SHP77 (cell line): Measurements from ENCODE around the gene HINT2.

Source experiments
- DNase-seq, 2 experiments: peaks; one replicate each; lab custom pipeline; 2025; lab: John Stamatoyannopoulos, UW

Gene HINT2

DNA sequence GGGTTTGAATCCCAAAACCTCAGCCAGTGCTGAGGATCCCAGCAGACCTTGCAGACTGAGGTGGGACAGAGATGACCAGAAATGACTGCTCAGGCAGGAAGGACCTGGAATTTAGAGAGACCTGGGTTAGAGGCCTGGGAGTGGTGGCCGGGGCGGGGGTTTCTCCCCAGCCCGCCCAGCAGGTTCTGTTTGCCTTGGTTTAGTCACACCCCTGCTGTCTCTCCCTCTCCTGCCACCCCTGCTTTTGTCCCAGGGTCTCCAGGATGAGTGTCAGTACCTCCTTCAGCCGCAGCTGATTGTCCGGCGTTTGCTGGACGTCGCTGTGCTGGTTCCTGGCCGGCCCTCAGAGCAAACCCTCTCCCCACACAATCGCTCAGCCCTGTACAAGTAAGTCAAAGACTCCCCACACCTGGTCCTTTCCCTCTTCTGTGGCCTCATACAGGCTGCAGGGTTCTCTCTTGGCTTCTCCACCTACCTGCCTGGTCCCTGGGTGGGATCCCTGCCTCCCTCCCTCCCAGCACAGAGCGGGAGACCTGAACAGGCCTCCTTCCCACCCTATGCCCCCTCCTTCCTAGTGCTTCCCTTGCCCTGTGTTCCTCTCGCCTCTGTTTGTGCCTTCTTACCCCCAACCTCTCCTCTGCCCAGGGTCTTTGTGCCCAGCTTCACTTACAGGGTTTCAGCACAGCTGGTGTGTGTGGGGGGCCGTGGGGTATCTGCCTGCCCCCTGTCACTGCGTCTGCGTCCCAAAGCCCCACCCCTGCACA lies 26.2 kb upstream of the HINT2 start:
- no peak for DNase-seq

DNA sequence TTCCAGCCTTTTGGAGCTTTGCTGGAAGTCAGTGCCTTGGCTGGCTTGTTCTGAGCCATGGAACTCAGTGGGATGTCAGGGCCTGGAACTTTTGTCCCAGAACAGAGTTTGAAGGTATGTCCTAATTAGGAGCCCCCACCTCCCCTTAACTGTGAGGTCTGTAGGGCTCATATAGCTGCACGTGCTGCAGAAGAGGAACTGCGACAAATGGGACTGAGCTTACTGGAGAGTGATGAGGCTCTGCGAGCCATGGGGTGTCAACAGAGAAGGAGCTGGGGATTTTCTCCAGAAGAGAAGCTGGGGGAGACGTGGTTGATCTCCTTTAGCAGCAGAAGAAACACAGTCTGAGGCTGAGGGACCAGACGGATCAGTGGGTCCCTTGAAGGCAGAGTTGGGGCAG lies 25.1 kb upstream of the HINT2 start:
- no peak for DNase-seq

DNA sequence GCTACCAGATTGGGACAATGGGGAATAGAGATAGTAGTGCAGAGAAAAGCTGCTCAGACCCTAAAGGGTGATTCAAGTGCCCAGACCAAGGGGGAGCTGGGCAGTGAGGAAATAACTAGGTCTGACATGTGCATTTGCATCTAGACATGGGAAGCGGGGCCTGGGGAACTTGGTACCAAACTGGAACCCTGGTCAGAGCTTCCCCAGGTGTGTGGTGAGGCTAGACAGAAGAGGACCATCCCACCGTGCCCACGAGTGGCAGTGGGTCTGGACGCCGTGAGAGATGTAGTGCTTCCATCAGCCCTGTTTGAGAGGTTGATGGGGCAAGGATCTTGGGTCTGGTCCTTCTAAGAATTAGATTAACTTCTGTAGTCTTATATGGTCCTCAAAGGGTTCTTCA lies 21.8 kb upstream of the HINT2 start:
- DNase-seq, result no peak

DNA sequence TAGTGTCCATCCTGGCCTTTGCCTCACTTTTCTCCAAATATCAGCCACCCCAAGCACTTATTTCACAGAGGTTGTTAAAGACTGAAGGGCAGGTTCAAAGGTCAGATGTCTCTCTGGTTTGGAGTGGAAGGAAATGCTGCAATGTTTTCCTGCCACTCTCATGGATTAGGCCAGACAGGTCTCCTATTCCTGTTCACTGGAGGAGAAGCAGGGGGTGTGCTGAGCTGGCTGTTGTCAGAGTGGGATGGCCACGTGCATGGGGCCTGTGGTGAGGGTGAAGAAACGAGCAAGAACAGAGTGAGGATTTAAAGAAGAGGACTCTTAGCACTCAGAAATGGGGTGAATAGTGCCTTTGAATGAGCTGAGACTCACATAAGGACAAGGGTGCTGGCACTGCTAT lies 20.9 kb upstream of the HINT2 start:
- DNase-seq, result no peak

DNA sequence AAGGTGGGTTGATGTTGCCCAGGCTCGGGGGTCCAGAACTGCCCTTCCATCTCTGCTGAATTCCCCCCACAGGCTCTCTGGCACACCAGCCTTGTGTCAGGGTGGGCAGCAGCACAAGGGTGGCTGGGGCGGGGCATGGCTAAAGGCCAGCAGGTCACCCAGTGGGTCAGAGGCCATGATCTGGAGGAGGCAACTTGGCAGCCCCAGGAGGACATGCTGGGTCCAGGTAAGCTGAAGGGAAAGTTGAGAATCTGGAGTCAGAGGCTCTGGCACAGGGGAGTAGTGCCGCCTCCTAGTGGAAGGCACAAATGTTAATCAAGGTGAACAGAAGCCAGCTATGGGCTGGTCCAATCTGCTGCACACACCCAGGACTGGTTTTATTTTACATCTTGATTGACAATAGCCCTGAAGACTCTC lies 20.4 kb upstream of the HINT2 start:
- DNase-seq, result no peak

DNA sequence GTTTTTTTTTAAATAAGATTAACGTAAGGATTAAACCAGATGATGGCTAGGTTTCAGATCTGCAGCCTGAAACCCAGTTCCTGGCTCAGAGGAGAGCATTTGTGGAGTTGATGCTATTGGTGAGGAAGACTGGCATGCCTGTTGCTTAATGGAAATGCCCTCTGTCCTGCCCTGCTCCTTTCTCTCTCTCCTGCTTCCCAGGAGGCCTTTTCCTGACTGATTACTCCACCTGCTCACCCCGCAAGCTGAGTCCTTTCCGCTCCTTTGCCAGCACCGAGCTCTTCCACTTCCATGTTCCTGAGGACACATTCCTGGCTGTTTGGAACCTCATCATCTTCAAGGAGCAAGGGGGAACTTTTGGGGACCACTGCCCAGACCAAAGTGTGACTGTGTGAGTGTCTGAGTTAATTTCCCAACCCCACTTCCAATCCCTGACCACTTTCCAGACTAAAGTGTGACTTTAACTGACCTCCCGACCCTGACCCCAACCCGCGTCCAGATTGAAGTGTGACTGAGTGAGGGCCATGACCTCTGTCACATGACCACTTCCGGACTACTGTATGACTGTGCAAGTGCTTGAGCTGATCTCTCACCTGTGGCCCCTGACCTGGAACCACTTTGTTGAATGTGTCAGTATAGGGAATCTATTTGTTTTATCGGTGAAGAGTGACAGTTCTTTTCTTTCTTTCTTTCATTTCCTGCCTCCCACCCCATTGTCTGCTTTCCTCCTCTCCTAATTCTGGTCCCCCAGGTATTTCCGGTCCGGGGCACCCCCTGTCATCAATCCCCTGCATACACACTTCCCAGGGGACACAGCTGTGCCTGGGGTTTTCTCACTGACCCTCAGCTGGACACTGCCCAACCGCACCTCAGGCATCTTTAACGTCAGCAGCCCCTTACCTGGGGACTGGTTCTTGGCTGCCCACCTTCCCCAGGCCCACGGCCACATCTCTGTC lies 19.7 kb upstream of the HINT2 start:
- no peak for DNase-seq

DNA sequence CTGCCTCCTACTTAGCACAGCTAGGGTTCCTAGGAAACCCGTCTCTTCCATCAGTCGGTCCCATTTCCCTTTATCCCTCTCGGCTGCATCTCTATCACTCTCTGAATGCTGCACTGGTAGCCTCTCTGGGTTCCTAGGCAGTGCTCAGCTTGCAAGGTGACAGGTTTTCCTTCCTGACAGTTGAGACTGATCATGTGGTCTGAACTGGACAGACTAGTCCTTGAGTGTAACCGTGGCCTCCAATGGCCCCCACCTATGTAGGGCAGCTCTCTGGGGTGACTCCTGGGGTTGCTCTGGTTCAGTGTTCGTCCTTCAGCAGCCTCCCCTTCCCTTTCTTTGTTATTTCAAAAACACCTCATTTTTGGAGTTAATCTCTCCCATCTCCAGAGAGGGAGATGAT lies 18.0 kb upstream of the HINT2 start:
- no peak for DNase-seq

DNA sequence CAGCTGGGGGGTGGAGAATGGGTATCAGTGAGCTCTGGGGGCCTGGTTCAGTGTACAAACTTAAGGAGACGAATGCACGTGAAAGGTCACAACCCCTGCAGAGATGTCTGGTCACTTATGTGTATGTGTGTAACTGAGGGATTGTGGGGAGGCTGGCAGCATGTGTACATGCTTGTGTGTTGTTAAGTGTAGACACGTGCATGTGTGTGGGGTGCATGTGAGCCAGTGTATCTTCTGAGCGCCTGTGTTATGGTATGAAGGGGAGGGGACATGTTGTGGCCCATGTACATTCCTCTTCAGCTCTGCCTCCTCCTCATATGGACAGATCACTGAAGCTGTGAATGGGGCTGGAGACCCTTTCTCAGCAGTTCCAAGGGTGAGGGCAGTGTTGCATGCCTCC lies 16.2 kb upstream of the HINT2 start:
- DNase-seq, result no peak

DNA sequence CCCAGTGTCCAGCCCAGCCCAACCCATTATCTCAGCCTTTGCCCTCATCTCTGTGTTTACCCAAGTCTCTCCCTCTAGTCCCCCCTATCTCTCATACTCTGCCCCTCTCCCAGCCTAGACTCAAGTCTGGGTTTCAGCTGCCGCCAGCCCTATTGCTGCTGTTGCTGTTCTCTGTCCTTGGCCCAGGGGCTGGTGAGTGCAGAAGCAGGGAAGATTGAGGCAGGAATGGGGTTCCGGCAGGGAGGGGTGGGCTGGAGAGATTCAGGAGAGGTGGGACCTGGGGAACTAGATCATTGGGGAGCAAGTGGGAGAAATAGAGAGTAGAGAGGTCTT lies 14.9 kb upstream of the HINT2 start:
- DNase-seq, result no peak

DNA sequence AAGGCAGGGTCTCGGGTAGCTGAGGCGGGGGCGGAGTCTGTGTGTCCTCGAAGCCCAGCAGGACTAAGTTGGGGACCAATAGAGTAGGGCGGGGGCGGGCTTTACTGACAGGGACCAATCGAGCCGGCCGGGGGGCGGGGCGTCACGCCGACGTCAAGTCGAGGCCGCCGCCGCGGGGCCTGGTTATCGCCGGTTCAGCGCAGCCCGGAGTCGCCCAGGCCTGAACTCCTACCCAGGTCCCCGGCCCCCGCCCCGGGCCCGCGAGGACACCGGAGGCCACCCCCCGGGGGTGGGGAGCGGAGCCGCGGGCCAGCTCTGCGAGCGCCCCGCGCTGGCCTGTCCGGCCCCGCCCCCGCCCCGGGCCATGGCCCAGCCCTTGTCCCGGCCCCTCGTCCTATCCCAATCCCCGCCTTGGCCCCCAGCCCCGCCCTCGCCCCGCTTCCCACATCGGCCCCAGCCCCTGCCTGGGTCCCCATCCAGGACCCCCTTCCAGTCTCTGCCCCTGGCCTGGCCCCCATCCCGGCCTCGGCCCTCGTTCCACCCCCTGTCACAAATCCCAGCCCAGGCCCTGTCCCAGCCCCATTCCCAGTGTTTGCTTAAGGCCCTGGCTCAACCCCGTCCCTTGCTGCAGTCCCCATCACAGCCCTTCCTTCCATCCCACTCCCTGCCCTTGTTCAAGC lies 14.4 kb upstream of the HINT2 start, which contains the start of gene TMEM8B:
TSS of gene TMEM8B (plus strand) at position 145 of the 680 bp plus-strand sequence. CDS start at position 365, 220 bp downstream.
- DNase-seq, result peak; percentile 80 to 89

DNA sequence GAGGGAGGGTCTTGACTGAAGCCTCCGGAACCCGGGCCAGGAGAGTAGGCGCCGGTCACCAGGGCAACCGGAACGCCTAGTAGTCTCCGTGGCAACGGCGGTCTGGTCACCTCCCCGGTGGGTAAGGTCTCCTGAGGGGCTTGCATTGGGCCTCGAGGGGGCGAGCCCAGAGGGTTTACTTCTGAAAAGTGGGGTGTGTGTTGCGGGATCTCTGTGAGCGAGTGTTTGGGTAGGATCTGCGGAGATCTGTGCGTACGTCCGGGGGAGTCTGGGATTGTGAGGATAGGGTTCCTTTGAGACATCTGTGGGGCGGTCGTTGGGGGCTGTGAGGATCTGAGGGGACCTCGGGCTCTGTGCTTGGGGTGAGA lies 13.9 kb upstream of the HINT2 start, which contains the start of gene FAM221B:
TSS of gene FAM221B (minus strand) at position 17 of the 368 bp plus-strand sequence. CDS start 2,571 bp downstream, outside the sequence.
- DNase-seq, result no peak

DNA sequence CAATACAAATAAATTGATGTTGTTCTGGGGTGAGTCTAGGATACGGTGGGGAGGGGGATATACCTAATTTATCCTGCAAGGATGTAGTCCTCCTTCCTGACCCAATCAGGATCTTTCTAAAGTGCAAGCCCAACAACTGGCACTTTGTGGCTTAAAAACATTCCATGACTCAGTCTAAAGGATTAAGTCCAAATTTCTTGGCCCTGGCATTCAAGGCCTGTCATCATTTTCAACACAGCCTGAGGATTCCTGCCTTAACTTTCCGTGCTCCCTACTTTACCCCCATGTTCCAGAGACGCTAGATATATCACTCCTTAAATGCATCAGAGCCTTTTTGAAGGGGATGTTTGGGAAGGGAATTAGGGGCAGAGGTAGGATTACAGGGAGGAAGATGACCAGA lies 12.6 kb upstream of the HINT2 start:
- no peak for DNase-seq

DNA sequence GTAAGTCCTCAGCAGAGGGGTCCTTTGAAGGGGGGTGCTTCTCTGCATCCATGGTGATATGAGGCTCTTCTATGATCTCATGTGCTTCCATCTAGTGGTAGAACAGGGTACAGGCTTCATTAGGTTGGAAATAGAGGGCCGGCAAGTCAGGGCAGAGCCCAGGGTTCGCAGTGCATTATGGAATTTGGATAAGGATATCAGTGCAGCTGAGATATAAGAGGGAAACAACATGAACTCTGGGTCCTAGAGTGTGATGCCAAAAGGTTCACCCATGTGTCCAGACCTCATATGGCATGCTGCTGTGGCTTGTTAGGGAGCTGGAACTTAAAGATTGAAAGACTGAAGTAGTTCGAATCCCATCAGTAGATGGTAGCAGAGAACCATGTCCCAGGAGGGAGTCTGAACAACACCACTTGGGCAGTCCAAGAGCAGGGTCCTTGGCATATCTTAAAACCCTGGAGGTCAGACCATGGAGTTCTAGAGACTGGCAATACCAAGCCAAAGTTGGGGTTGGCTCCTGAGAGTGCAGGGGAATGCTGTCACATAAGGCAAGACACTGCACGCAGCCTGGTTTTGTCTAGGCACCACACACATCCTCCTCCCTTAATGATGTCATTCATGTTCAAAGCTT lies 11.3 kb upstream of the HINT2 start:
- DNase-seq, result peak; percentile 11 to 16

DNA sequence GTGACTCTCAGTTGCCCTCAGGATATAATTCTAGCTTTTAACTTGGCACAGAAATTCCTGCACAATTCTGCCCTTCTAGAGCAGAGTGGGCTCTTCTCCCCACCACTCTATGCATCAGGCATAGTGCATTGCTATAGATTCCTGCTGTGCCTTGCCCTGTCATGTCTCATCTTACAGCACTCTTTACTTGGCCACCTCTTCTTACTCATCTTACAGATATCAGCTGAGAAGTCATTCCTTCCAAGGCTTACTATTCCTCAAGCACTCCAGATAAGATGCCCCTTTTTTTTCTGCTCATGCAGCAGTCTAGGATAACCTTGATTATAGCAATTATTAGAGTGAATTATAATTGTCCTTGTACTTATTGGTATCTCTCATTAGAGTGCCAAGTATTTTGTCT lies 8.1 kb upstream of the HINT2 start:
- DNase-seq, result no peak

DNA sequence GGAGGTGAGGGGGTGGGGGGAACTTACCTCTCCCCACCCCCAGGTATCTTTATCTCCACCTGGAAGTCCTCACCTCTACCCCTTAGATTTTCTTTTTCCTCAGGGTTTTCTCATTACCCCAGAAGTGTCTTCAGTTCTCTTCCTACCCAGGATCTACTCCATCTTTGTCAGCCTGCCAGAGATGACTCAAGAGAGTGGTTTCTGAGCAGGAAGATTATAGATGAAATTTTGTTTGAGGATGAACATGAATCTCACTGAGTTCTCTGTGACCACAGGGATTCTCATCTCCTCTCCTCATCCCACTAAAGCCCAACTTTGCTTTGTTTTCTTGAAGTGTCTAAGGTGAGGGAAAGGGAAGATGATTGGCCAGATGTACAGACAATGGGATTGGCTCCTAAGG lies 5.2 kb upstream of the HINT2 start:
- DNase-seq, result no peak

DNA sequence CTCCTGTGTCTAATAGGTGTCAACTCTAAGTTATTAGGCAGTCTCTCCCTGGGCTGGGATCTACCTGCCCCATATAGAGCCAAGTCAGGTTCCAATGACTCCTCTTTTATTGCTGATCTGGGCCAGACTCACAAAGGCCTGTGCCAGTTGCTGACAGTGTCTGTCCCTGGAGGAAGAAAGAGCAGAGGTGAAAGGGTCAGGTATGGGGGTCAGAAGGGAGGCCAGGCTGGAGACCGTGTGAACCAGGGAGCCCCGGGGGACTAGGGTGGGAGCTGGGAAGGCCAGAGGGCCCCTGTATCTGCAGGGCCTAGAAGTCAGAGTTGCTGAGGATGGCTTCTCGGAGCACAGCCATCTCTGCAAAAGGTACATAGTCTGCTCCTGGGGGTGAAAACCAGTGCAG lies 3.5 kb upstream of the HINT2 start:
- DNase-seq, result no peak

DNA sequence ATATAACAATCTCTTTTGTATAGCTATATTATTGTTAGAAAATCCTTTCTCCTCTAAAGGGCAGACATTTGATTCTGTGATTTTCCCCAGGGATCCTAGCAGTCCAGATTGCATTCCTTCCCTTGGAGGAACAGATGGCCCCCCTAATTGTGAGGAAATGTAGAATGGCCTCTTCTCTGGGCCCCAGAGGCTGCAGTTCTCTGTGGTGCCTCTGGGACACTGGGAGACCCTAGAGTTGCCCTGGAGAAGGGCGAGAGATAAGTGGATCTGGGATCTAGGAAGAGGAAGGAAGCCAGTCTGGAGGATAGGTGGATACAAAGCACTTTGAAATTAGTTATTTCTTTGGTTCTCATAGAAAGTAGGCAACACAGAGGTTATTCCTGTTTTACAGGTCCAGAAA lies 1.9 kb upstream of the HINT2 start:
- no peak for DNase-seq

DNA sequence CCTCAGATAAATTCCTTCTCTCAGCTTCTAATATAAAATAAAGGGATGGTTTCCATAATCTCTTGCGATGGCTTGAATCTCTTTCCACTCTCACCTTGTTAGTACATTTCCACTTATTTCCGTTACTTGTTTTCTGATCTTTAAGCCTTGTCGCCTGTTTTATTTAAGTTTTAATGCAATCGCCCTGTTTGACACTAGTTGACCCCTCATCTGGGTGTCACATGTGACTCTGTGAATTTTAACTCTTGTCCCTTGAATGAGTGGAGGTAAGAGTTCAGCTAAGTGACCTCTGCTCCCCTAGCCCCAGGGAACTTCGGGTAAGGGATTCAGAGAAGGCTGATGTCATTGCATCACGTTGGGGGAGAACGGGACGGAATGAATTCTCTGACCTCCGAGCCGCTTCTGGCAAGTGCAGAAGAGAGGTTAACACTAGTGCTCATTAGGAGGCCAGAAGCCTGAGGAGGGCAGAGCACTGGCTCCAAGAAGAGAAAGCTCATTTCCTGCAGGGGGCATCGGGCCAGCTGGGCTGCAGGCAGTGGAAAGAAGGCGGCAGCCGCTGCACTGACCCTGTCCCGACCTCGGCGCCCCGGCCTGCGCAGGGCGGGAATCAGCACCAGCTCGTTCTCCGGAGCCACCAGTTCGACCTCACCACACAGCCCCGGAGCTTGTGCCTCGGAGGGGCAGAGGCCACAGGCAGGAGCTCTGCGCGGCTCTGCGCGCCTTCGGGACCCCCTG lies 569 bp downstream of the HINT2 start:
- peak in 1 of 2 experiments; percentile 12 for DNase-seq

DNA sequence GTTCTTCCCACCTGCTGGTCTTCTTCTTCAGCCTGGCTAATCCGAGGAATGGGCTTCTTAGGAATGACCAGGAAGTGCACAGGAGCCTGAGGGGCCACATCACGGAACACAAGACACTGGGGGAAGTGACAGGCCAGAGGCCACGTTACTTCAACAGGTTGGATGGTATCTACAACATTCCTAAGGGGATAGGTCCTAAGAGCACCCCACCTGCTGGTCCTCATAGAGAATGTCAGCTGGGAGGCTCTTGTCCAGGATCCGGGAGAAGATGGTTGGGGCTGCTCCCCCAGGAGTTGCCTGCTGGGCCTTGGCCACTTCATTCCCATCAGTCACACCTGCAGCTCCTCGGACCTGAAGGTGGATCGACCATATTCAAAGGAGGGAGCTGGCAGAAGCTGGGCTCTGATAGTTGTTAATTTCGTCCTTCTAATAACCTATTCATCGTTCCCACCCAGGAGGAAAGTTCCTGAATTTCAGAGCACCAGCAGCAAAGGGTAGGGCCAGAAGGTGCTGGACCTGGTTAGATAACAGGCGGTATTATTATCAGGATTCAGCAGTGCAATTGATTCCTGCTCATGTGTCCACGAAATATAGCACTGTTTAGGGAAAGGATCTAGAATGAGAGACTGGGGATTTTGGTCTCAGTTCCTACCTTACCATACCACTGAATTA lies 1.3 kb downstream of the HINT2 start:
- DNase-seq, result peak in 1 of 2 experiments; percentile 38

DNA sequence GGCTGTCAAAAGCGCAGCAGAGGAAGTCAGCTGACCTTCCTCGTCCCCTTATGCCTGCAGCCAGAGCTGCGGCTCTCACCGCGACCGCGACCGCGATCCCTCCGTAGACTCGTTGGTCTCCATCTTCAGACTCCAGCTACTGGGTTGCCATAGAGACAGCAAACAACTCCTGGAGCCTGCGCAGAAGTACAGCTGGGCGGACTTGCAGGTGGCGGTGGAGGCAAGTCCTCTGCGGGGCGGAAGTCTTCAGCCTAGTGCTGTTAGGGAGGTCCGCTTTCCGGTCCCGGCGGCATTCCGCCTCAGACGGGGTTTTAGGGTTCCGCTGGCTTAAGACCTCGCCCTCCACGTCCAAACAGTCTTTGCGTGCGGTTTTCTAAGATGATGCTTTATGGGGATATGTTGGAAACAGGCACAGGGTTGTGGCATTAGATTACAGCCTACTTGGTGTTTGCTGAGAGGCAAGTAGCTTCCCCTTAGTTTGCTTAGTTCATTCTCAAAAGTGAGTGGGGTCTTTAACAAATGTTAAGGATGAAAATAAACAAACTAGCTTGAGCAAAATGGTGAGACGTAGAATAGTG lies 2.7 kb downstream of the HINT2 start, which contains the start of gene SPAG8:
TSS of gene SPAG8 (minus strand) at position 238 of the 578 bp plus-strand sequence. CDS start at position 123, 115 bp downstream.
- peak; percentile 85 to 93 for DNase-seq
